ENCODE measurements around the gene CEP85. TPM values are rescaled to one million over a fixed set of nuclear protein-coding genes. Genes with fewer than 3 reads are reported as not detected.

Gene CEP85
- total RNA-seq, 1 experiment from 2014 or later, result 11.1 TPM

GRCh38 chr1:26188477-26188876, 45.5 kb upstream of the CEP85 start:
- Mint-ChIP-seq H3K27ac (ENCODE audit: low read depth, unreplicated experiment) (no peak overlapping the region), H3K4me1 (ENCODE audit: insufficient read depth, unreplicated experiment) (no peaks in the 10 kb centered on the region), H3K9me3 (ENCODE audit: unreplicated experiment) (no peaks in the 10 kb centered on the region), H3K27me3 (ENCODE audit: insufficient read depth, unreplicated experiment) (no peaks in the 10 kb centered on the region), H3K4me3 (ENCODE audit: unreplicated experiment) (no peak overlapping the region), H3K36me3 (ENCODE audit: insufficient read depth, unreplicated experiment) (peaks cover 62% of the 10 kb centered on the region)
- CTCF ChIA-PET, result interaction anchor here (1.1 kb wide), 1 partner anchor 16 kb away, joined by 3 read pairs; no protein-coding TSS in a partner anchor
- POLR2A ChIA-PET, result no interaction called here
- no peak for DNase-seq (ENCODE audit: unreplicated experiment)
- BruUV-seq (replicated peaks), result no TSS peak
- intact Hi-C loops (cut with micrococcal nuclease), result no loop called here
- TF ChIP-seq, protein P1, sequence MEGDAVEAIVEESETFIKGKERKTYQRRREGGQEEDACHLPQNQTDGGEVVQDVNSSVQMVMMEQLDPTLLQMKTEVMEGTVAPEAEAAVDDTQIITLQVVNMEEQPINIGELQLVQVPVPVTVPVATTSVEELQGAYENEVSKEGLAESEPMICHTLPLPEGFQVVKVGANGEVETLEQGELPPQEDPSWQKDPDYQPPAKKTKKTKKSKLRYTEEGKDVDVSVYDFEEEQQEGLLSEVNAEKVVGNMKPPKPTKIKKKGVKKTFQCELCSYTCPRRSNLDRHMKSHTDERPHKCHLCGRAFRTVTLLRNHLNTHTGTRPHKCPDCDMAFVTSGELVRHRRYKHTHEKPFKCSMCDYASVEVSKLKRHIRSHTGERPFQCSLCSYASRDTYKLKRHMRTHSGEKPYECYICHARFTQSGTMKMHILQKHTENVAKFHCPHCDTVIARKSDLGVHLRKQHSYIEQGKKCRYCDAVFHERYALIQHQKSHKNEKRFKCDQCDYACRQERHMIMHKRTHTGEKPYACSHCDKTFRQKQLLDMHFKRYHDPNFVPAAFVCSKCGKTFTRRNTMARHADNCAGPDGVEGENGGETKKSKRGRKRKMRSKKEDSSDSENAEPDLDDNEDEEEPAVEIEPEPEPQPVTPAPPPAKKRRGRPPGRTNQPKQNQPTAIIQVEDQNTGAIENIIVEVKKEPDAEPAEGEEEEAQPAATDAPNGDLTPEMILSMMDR (IDR thresholded peaks at IDR 0.05; ENCODE audit: unreplicated experiment), result no peak

DNA sequence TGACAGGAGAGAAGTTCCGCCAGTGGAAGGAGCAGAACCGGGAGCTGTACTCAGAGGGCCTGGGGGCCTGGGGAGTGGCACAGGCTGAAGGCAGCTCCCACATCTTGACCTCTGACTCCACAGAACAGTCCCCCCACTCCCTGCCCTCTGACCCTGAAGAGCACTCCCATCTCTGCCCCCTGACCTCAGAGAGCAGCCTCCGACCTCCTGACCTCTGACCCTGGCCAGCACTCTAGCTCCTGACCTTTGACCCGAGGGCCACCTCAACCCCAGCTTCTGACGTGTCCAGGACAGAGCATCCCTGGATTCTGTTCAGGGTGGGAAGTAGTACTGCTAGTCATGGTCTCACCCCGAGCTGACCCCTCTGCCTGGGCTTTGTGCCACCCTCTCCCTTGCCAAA, 44.7 kb upstream of the CEP85 start:
- intact Hi-C loops (cut with micrococcal nuclease), result no loop called here
- H3K36me3 Mint-ChIP-seq (ENCODE audit: insufficient read depth, unreplicated experiment), result peaks cover 53% of the 10 kb centered on the region
- no peaks in the 10 kb centered on the region for H3K9me3 Mint-ChIP-seq (ENCODE audit: unreplicated experiment)
- H3K4me3 Mint-ChIP-seq (ENCODE audit: unreplicated experiment), result no peak overlapping the region
- H3K27me3 Mint-ChIP-seq (ENCODE audit: insufficient read depth, unreplicated experiment), result peaks cover 8% of the 10 kb centered on the region
- BruUV-seq (replicated peaks), result TSS peak; percentile 47
- no peak for DNase-seq (ENCODE audit: unreplicated experiment)
- ChIA-PET CTCF (interaction anchor here (0.5 to 1.1 kb wide), 2 partner anchors 15 to 202 kb away, joined by 3 read pairs; no protein-coding TSS in a partner anchor), POLR2A (no interaction called here)
- TF ChIP-seq, protein P1 (IDR thresholded peaks at IDR 0.05; ENCODE audit: unreplicated experiment), result no peak
- no peaks in the 10 kb centered on the region for H3K4me1 Mint-ChIP-seq (ENCODE audit: insufficient read depth, unreplicated experiment)
- H3K27ac Mint-ChIP-seq (ENCODE audit: low read depth, unreplicated experiment), result peak overlapping the region; percentile 63

GRCh38 chr1:26189751-26190275, 44.2 kb upstream of the CEP85 start:
- Mint-ChIP-seq H3K4me3 (ENCODE audit: unreplicated experiment) (no peak overlapping the region), H3K36me3 (ENCODE audit: insufficient read depth, unreplicated experiment) (peaks cover 50% of the 10 kb centered on the region), H3K27ac (ENCODE audit: low read depth, unreplicated experiment) (peak overlapping the region; percentile 63), H3K27me3 (ENCODE audit: insufficient read depth, unreplicated experiment) (peaks cover 8% of the 10 kb centered on the region), H3K4me1 (ENCODE audit: insufficient read depth, unreplicated experiment) (no peaks in the 10 kb centered on the region), H3K9me3 (ENCODE audit: unreplicated experiment) (no peaks in the 10 kb centered on the region)
- CTCF ChIA-PET, result interaction anchor here (0.9 kb wide), 1 partner anchor 201 kb away, joined by 3 read pairs; no protein-coding TSS in a partner anchor
- TF ChIP-seq, protein P1 (IDR thresholded peaks at IDR 0.05; ENCODE audit: unreplicated experiment), result no peak
- BruUV-seq (replicated peaks), result no TSS peak
- intact Hi-C loops (cut with micrococcal nuclease), result no loop called here
- POLR2A ChIA-PET, result no interaction called here
- no peak for DNase-seq (ENCODE audit: unreplicated experiment)

DNA sequence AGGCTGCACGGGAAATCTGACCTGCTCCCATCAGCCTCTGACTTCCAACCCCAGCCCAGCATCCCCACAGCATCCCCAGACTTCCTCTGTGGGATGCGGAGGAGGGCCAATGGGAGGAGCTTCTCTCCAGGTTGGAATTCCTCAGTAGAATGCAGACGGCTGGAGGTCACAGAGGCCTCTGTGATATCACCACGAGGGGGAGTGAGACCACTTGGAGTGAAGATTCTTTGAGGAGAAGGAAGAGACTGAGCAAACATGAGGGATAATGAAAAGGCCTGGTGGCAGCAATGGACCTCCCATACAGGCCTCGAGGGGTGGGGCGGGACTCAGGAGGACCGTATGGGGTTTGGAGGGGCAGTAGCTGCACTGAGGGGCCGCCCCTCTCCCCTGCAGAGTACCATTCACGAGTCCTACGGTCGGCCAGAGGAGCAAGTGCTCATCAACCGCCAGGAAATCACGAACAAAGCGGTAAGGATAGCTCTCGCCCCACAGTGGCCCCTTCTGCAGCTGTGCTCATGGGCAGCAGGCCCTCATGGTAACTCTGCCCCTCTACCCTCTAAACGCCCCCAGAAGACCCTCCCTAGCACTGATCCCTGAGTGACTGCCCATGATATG, 43.5 kb upstream of the CEP85 start, which contains the start of gene CATSPER4:
CATSPER4 (plus strand) TSS at position 230 of the 615 bp plus-strand sequence; CDS start at position 256, 26 bp downstream.
- Mint-ChIP-seq H3K36me3 (ENCODE audit: insufficient read depth, unreplicated experiment) (peaks cover 43% of the 10 kb centered on the region), H3K9me3 (ENCODE audit: unreplicated experiment) (no peaks in the 10 kb centered on the region), H3K27me3 (ENCODE audit: insufficient read depth, unreplicated experiment) (peaks cover 8% of the 10 kb centered on the region), H3K4me1 (ENCODE audit: insufficient read depth, unreplicated experiment) (no peaks in the 10 kb centered on the region), H3K27ac (ENCODE audit: low read depth, unreplicated experiment) (peak within 1 kb of the TSS; percentile 63), H3K4me3 (ENCODE audit: unreplicated experiment) (no peak within 1 kb of the TSS)
- POLR2A ChIA-PET, result no interaction called here
- TF ChIP-seq, protein P1 (IDR thresholded peaks at IDR 0.05; ENCODE audit: unreplicated experiment), result no peak
- peak; percentile 17 for DNase-seq (ENCODE audit: unreplicated experiment)
- intact Hi-C loops (cut with micrococcal nuclease), result no loop called here
- CTCF ChIA-PET, result interaction anchor here (0.9 kb wide), 1 partner anchor 201 kb away, joined by 3 read pairs; no protein-coding TSS in a partner anchor
- no TSS peak for BruUV-seq (replicated peaks)

Data from MCF 10A (cell line).